LNCAP (cell line): Measurements from ENCODE around the gene CEP170B.

Source experiments
- TF ChIP-seq, protein P1 (sequence below): fragments of 450-650 bp; IDR thresholded peaks from 2 replicates; pipeline ENCODE4 v1.5.1; 2017; ENCODE audit warnings: mild to moderate bottlenecking

CEP170B gene

GRCh38 chr14:104882325-104882973, 17.4 kb downstream of the CEP170B start:
- TF ChIP-seq, protein P1, sequence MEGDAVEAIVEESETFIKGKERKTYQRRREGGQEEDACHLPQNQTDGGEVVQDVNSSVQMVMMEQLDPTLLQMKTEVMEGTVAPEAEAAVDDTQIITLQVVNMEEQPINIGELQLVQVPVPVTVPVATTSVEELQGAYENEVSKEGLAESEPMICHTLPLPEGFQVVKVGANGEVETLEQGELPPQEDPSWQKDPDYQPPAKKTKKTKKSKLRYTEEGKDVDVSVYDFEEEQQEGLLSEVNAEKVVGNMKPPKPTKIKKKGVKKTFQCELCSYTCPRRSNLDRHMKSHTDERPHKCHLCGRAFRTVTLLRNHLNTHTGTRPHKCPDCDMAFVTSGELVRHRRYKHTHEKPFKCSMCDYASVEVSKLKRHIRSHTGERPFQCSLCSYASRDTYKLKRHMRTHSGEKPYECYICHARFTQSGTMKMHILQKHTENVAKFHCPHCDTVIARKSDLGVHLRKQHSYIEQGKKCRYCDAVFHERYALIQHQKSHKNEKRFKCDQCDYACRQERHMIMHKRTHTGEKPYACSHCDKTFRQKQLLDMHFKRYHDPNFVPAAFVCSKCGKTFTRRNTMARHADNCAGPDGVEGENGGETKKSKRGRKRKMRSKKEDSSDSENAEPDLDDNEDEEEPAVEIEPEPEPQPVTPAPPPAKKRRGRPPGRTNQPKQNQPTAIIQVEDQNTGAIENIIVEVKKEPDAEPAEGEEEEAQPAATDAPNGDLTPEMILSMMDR, result no peak

GRCh38 chr14:104882991-104883660, 18.1 kb downstream of the CEP170B start:
- TF ChIP-seq, protein P1, result no peak

DNA sequence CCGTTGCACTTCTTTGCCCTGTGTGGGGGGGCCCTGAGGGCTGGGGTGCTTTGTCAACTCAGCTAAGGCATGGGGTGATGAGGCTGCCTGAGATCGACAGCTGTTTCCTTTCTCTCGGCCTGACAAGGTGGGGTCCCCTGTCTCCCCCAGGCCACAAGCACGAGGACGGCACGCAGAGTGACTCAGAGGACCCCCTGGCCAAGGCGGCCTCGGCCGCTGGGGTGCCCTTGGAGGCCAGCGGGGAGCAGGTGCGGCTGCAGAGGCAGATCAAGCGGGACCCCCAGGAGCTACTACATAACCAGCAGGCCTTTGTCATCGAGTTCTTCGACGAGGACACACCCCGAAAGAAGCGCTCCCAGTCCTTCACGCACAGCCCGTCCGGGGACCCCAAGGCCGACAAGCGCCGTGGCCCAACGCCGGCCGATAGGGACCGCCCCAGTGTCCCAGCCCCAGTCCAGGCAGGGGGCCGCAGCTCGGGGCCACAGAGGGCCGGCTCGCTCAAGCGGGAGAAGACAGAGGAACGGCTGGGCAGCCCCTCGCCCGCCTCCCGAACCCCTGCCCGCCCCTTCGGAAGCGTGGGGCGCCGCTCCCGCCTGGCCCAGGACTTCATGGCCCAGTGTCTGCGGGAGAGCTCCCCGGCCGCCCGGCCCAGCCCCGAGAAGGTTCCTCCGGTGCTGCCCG, 18.8 kb downstream of the CEP170B start:
- TF ChIP-seq, protein P1, result no peak

DNA sequence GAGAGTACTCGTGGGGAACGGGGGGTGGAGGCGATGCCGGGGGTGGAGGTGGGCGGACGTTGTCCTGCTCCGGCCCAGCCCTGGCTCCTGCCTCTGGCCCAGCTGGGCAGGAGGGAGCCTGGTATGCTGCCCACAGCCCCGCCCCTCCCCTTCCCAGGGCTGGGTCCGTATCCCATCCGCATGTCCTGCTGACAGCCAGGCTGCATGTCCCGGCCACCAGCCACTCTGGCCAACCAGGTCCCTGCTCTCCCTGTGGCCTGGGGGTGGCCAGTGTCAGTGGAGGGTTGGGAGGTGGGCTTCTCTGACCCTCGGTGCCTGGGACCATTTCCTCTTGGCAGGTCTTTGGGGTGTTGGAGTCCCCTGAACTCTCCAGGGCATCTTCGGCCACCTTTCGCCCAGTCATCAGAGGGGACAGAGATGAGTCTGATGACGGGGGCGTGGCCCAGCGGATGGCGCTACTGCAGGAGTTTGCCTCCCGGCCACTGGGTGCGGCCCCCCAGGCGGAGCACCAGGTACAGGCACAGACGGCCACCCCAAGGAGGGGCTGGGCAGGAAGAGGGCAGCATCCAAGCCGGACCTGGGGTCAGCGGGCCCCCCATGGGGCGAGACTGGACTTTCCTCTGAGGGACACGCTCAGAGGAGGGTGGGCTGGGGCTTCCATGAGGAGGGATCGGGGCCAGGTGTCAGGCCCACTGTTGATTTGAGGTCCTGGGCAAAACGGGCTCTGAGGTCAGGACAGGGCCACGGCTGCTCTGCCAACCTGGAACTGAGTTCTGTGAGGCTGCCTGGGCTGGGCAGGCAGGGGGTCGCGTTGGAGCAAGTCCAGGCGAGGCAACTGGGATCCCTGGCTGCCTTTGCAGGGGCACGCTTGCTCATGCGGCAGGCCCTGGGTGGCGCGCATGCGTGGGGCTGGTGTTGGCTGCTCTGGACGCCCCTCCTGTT, 20.2 kb downstream of the CEP170B start:
- TF ChIP-seq, protein P1, result no peak

DNA sequence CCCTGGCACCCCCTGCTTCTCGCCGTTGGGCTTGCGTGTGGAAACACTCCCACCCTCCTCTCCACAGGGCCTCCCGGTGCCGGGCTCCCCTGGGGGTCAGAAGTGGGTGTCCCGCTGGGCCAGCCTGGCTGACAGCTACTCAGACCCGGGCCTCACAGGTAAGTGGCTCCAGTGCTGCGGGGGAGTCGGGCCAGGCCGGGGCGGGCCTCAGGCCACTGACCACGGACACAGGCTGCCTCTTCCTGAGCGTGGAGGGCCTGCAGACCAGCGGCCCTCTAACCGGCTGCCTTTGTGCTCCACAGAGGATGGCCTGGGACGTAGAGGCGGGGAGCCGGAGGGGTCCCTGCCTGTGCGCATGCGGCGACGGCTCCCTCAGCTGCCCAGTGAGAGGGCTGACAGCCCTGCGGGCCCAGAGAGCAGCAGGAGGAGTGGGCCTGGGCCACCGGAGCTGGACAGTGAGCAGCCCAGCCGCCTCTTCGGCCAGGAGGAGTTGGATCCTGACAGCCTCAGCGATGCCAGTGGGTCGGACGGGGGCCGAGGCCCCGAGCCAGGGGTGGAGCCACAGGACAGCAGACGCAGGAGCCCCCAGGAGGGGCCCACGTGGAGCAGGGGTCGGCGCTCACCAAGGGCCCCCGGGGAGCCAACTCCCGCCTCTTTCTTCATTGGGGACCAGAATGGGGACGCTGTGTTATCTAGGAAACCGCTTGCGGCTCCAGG, 21.1 kb downstream of the CEP170B start:
- TF ChIP-seq, protein P1, result no peak

DNA sequence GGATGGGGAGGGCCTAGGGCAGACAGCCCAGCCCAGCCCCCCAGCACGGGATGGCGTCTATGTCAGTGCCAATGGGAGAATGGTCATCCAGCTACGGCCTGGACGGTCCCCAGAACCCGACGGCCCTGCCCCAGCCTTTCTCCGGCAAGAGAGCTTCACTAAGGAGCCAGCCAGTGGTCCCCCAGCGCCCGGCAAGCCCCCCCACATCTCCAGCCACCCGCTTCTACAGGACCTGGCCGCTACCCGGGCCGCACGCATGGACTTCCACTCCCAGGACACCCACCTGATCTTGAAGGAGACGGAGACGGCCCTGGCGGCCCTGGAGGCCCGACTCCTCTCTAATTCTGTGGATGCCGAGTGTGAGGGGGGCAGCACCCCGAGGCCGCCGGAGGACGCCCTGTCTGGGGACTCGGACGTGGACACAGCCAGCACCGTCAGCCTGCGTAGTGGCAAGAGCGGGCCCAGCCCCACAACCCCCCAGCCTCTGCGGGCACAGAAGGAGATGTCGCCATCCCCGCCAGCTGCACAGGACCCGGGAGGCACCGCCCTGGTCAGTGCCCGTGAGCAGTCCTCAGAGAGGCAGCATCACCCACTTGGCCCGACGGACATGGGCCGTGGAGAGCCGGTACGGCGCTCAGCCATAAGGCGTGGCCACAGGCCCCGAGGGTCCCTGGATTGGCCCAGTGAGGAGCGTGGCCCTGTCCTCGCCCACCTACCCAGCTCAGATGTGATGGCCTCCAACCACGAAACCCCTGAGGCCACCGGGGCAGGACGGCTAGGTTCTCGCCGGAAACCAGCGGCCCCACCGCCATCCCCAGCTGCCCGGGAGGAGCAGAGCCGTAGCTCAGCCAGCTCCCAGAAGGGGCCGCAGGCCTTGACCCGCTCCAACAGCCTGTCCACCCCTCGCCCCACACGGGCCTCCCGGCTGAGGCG, 21.9 kb downstream of the CEP170B start:
- TF ChIP-seq, protein P1, result no peak
